Right lobe of liver (tissue), 4 donors: ENCODE data around the gene NCOA1.

Source experiments
- CTCF ChIP-seq, 4 donors: fragments of 200-600 bp in 3 of 4; fragments of 450-650 bp in 1 of 4; IDR thresholded peaks; one replicate each; pipeline versions ENCODE4 v1.5.1 to v1.8.0; 2016 to 2022; ENCODE audit warnings: antibody characterized with exemption in 4 of 4, mild to moderate bottlenecking in 2 of 4
- POLR2A ChIP-seq: fragments of 450-650 bp; IDR thresholded peaks from one replicate; pipeline ENCODE4 v1.6.1; 2017; ENCODE audit warnings: antibody characterized with exemption, mild to moderate bottlenecking
- donor health status: DM: no; HTN: no; CAD: no.
- donor health status: DM: no; HTN: no; CAD: no.
- donor health status: DM: no; HTN: yes; CAD: no.

- TF ChIP-seq CTCF (IDR thresholded peaks at IDR 0.05) (peak; percentile 60 to 74 (median 68)), POLR2A (peak; percentile 73)
Observed at GRCh38 chr2:24792874-24793760, 302.1 kb downstream of the NCOA1 start, which contains the start of the genes CENPO and PTRHD1.
